Measurements from ENCODE around the gene KCMF1. TPM values are rescaled to one million over a fixed set of nuclear protein-coding genes. Genes with fewer than 3 reads are reported as not detected.

KCMF1 gene
- total and polyA plus RNA-seq, 9 of the 15 experiments (the other 6 are each of a cell fraction or from before 2014, with no cell fraction given): 6.8 to 88.2 (median 46.5) TPM

GRCh38 chr2:85106489-85107180 lies 135.7 kb downstream of the KCMF1 start (continued):
- TF ChIP-seq NFIC (IDR thresholded peaks at IDR 0.05): peak; percentile 68

Small RNAs within 50 kb of the gene (small RNA-seq; reads per million reads assigned to genes)
- not detected for gene AC078974.1

Other genes starting within 250 kb of the KCMF1 start
- 0.12 and 0.18 TPM in 2 replicates for gene TRABD2A, start 90.1 kb upstream of the KCMF1 start, total RNA-seq (2014; rRNA removed)
- 0.16 and 0.25 TPM in 2 replicates for gene TRABD2A, start 90.1 kb upstream of the KCMF1 start, total RNA-seq (2014; rRNA removed; fragmentation: Illumina TruSeq; extraction: Trizol)
- 0.36 TPM in 1 of 2 replicates, not detected in the other for gene TRABD2A, start 90.1 kb upstream of the KCMF1 start, total RNA-seq (2015; rRNA removed; fragmentation: Illumina TruSeq; extraction: Trizol)
- 0.31 and 0.33 TPM in 2 replicates for gene TRABD2A, start 90.1 kb upstream of the KCMF1 start, total RNA-seq (2021)
- gene TRABD2A, start 90.1 kb upstream of the KCMF1 start, polyA plus RNA-seq (2011; rRNA removed): 0.14 and 0.45 TPM in 2 replicates
- 0.07 TPM in 1 of 2 replicates, not detected in the other for gene TRABD2A, start 90.1 kb upstream of the KCMF1 start, polyA plus RNA-seq (2014; fragmentation: Illumina TruSeq; extraction: Trizol)
- under 1 TPM; 0.08 to 0.38 TPM for gene TRABD2A, start 90.1 kb upstream of the KCMF1 start, polyA plus RNA-seq (2014; fragmentation: Nextera tagmentation; extraction: Ambion mirVana)
- 0.09 TPM in 1 of 2 replicates, not detected in the other for gene TRABD2A, start 90.1 kb upstream of the KCMF1 start, polyA plus RNA-seq (2014; rRNA removed)
- gene TMSB10, start 65.5 kb upstream of the KCMF1 start, total RNA-seq (2014; rRNA removed): 1,173 and 2,226 TPM in 2 replicates
- gene TMSB10, start 65.5 kb upstream of the KCMF1 start, total RNA-seq (2014; rRNA removed; fragmentation: Illumina TruSeq; extraction: Trizol): 959 and 1,048 TPM in 2 replicates
- gene TMSB10, start 65.5 kb upstream of the KCMF1 start, total RNA-seq (2015; rRNA removed; fragmentation: Illumina TruSeq; extraction: Trizol): 1,394 and 1,397 TPM in 2 replicates
- 583 and 608 TPM in 2 replicates for gene TMSB10, start 65.5 kb upstream of the KCMF1 start, total RNA-seq (2021)
- 266 and 531 TPM in 2 replicates for gene TMSB10, start 65.5 kb upstream of the KCMF1 start, polyA plus RNA-seq (2011; rRNA removed)
- gene TMSB10, start 65.5 kb upstream of the KCMF1 start, polyA plus RNA-seq (2014; fragmentation: Illumina TruSeq; extraction: Trizol): 1,329 TPM in 2 replicates
- gene TMSB10, start 65.5 kb upstream of the KCMF1 start, polyA plus RNA-seq (2014; fragmentation: Nextera tagmentation; extraction: Ambion mirVana): 100 to 1,000 TPM; 382 to 669 TPM
- 1,359 and 1,607 TPM in 2 replicates for gene TMSB10, start 65.5 kb upstream of the KCMF1 start, polyA plus RNA-seq (2014; rRNA removed)
- gene TCF7L1, start 162.2 kb downstream of the KCMF1 start, total RNA-seq (2014; rRNA removed): not detected in 2 replicates
- not detected in 2 replicates for gene TCF7L1, start 162.2 kb downstream of the KCMF1 start, total RNA-seq (2014; rRNA removed; fragmentation: Illumina TruSeq; extraction: Trizol)
- gene TCF7L1, start 162.2 kb downstream of the KCMF1 start, total RNA-seq (2015; rRNA removed; fragmentation: Illumina TruSeq; extraction: Trizol): not detected in 2 replicates
- gene TCF7L1, start 162.2 kb downstream of the KCMF1 start, total RNA-seq (2021): 0.11 and 0.13 TPM in 2 replicates
- gene TCF7L1, start 162.2 kb downstream of the KCMF1 start, polyA plus RNA-seq (2011; rRNA removed): not detected in 2 replicates
- 0.07 and 0.09 TPM in 2 replicates for gene TCF7L1, start 162.2 kb downstream of the KCMF1 start, polyA plus RNA-seq (2014; fragmentation: Illumina TruSeq; extraction: Trizol)
- under 1 TPM in 1 of 2 experiments, not detected in 1; 0.04 TPM for gene TCF7L1, start 162.2 kb downstream of the KCMF1 start, polyA plus RNA-seq (2014; fragmentation: Nextera tagmentation; extraction: Ambion mirVana)
- gene TCF7L1, start 162.2 kb downstream of the KCMF1 start, polyA plus RNA-seq (2014; rRNA removed): 0.03 and 0.05 TPM in 2 replicates

Data from K562 (cell line).